Measurements from ENCODE around the gene CDIPT.

CDIPT gene

DNA sequence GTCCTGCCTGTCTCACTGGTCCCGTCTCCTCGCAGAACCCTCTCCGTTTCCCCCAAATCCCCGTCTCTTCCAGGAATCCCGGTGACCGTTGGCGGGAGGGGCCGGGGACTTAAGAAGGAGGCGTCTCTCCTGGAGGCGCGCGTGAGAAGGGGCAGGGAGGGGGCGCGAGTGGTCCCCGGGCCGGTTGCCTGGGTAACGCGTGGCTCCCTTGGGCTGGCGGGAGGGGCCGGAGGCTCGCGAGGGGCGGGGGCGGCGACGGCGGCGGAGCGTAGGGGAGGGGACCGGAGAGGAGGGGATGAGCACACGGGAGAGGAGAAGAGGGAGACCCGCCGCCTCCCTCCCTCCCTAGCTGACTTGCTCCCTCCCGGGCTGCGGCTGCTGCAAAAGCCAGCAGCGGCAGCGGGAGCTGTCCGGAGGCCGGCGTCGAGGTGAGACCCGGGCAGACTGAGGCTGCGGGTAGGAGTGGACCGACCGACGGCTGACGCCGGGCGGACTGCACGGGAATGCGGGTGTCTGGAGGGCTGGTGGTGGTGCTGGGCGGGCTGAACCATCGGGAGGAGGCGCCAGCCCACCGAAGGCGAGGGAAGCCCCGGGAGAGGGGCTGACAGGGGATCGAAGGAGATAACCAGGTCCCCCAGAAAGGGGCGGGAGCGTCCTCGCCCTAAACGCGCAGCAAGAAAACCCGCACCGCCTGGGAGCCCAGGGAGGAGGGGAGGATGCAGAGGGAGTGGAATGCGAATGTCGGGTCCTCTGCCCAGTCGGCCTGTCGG lies 50.9 kb downstream of the CDIPT start, which contains the start of gene PRRT2:
Gene PRRT2 (plus strand): TSS at position 298 of the 770 bp plus-strand sequence. CDS start 862 bp downstream, outside the sequence.
- peak in 1 of 2 donors; percentile 40 for DNase-seq (ENCODE audit: low read depth in 1 of 2, low spot score in 1 of 2)

DNA sequence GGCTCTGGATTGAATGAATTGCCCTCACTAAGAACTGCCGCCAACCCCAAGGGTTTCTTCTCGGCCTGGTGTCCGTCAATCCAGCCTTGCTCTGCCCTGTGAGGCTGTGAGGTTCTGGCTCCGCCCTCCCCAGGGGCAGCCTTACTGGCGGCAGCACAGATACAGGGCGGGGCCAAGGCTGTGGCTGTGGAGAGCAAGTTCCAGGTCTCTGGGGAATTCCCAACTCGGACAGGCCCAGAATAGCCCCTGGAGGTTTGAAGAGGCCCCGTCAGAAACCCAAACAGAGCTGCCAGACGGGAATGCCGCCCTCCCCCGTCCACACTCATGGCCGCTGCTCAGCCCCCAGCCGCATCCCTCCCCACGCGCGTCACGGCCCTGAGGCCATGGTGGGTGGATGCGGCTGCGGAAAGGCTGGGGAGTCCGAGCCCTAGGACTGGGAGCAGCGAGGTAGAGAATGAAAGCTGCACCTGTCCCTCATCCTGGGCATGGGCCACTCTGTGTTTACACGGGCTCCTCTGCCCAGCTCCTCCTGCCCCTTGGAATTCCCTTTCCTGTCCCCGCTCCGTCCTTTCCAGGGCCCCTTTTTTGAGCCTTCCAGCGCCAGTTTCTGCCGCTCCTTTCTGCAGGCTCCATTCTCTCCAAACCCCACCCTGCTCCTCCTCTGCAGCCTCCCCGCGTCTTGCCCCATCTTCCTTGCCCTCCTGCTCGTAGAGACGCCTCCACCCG lies 51.7 kb downstream of the CDIPT start:
- peak; percentile 37 to 51 for DNase-seq (ENCODE audit: low read depth in 1 of 2, low spot score in 1 of 2)

- DNase-seq (ENCODE audit: low read depth in 1 of 2, low spot score in 1 of 2): no peak
Observed at GRCh38 chr16:29810699-29811169, 52.3 kb downstream of the CDIPT start.

- DNase-seq (ENCODE audit: low read depth in 1 of 2, low spot score in 1 of 2): no peak
Observed at GRCh38 chr16:29809850-29810698, 53.0 kb downstream of the CDIPT start.

DNA sequence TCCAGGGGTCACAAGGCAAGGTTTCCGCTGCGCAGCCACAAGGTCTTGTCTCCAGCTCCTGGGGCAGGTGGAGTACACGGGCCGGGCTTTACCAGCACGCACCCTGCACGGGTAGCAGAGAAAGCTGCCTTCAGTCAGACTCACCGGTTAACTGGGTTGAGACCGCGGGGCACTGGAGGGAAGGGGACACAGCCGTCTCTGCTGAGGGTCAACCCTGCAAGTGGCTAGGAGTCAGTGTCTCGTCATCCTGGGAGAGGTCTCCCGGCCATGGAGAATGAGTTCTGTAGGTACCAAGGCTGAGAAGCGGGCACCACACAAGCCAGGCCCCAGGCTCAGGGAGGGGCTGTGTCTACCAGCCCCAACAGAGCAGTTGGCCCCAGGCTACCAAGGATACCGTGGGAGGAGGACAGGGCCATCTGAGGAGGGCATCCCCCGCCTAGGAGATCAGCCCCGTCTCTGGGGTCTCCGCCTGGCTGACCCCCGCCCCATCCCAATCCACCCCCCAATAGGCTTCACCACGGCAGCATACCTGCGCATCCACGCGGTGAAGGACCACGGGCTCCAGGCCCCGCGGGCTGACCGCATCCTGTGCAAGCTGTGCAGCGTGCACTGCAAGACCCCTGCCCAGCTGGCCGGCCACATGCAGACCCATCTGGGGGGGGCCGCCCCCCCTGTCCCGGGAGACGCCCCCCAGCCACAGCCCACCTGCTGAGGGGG lies 53.8 kb downstream of the CDIPT start:
- no peak for DNase-seq (ENCODE audit: low read depth in 1 of 2, low spot score in 1 of 2)

Data from stimulated activated CD4-positive, alpha-beta T cell treated with anti-CD3 and anti-CD28 coated beads, Interleukin-15, amount 100 ng/mL, for 1 hour (primary cell).